Stimulated activated CD4-positive, alpha-beta T cell treated with anti-CD3 and anti-CD28 coated beads, Interleukin-12 subunit alpha, Interleukin-12 subunit beta, amount 100 ng/mL, for 24 hours (primary cell): ENCODE results near the gene IL5.

Experiments
- DNase-seq, 2 experiments: peaks; one replicate each; pipeline ENCODE4 v3.0.0-alpha.2; 2020; ENCODE audit warnings: low read depth in 2 of 2

IL5 gene

DNA sequence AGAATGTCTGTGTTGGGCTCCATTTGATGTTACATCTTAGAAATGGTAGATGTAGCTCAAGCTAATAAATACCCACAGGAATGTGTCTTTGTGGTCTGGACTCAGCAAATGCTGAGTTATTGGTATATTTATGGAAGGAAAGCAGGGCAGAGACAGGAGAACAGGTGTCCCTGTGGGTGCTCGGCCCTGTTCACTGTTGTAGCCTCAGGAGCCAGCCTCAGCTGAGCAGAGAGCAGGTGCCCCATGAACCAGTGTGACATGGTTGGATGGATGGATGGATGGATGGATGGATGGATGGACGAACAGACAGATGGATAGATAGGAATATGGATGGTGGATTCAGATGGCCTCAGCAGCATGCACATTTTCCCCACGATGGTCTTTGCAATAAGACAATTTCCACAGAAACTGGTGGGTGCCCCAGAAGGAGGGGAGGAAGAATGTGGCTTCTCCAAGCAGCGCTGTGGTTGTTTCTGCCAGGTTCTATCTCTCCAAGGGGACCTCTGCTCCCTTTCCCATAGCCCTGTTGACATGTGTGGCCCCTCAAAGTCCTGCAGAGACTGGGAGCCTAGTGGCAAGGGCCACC, 44.5 kb downstream of the IL5 start:
- DNase-seq: no peak

DNA sequence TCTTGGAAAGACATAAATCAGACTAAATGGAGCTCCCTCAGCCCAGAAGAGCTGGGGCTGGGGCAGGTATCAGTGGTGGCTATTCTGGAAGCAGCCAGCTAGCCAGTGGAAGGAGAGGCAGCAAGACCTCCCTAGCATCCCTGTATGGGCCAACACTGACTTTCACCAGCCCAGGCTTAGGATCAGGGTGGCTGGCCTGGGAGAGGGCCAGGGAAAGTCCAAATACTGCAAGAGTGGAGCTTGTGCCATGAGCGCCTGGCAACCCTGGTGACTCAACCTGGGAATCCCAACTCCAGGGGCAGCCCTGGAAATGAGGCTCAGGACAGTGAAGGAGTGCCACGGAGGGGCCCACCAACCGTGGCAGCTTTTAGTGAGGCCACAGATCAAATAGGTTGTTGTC, 45.2 kb downstream of the IL5 start:
- DNase-seq: no peak

DNA sequence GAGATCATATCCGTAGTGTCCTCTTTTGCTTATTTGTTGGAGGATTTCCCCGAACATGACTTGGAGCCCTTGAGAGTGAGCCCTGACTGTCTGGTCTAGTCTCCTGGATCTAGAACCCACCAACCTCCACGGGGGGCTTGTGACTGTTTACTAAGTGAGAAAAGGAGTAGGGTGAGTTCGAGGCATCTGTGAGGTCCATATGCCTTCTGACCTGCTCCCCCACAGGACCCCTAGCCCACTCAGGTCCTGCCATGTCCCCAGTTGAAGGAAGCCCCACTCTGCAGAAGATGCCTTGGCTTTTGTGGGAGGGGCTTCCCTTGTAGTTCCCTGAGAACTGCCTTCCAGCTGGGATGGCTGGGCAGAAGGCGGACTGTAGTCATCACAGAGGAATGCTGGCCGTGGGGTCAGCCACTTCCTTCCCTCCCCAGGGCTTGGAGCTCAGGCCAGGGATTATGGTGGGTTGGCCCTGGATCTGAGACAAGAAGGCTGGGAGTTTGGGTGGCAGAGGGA, 45.8 kb downstream of the IL5 start:
- DNase-seq: no peak

DNA sequence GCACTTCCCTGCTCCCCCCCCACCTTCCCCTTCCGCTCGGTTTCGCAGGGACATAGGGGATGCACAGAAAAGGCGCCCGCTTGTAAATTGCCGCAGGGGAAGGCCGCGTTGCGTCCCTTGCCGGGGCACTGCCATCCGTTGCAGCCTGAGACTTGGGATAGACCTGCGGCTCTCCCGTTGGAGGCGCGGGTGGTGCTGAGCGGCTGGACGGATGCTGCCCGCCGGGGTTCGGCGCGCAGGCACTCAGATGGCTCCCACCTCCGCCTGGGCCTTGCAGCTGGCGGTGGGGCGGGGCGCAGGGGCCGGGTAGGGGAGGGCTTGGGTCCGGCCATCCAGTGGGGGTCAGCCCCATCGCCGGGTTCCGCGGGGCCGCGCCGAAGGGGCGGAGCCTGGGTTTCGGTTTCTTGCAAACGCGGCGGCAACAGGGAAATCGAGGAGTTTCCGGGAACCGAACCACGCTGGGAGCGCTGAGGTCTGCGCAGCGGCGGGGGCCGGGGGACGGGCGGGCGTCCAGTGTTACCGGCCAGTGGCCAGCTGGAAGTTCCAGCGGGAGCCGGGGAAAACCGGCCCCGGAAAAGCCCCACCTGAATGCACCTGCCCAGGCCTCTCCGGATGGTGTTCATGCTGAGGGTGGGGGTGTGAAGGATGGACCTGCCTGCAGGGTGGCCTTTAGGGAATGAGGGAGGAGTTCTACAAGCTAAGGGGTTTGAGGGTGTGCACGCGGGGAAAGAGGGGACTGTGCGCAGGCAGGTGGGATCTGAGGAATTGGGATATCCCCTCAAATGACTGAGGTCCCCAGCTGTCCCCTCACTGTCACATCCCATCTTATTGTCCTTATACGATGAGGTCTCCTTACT, 46.5 kb downstream of the IL5 start:
- DNase-seq: peak in 1 of 2 experiments; percentile 64

DNA sequence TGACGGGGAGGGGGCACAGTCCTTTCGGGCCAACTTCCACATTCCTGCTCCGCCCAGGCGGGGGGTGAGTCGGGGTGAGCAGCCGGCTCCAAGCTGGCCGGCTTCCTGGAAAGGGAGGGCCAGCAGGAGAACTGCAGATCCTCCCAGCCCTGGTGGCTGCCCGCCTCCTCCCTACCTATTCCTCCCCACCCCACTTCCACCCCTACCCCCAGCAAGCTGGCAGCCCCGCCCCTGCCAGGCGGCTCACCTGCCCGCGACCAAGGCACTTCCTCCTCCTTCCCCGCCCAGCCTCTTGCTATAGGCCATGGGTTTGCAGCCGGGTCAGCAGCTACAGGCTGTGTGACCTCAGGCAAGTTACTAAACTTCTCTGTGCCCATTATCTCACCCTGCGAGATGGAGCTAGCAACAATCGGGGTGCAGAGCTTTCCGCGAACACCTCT, 47.1 kb downstream of the IL5 start:
- peak; percentile 68 to 81 for DNase-seq

DNA sequence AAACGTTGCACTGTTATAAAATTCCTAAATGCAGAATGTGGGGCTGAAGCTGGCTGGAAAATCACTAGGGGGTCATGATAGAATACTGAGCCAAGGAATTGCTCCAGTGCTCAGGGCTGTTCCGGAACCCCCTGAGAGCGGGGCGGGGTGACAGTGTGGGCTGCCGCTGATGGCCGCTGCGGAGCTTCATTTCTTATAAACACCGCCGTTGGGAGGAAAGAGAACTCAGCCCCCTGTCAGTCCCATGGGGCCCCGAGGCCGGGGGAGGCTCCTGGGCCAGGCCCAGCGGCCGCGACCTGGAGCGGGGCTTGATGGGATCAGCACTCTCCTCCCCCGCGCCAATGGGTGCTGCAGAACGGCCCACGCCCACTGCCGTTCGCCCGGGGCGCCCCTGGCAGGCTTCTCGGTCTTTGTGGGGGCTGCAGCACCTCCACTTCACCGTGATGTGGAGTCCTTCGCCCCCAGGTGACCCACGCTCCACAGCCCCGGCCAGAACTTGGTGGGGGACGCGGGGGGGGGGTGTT, 47.6 kb downstream of the IL5 start:
- peak; percentile 57 to 69 for DNase-seq

DNA sequence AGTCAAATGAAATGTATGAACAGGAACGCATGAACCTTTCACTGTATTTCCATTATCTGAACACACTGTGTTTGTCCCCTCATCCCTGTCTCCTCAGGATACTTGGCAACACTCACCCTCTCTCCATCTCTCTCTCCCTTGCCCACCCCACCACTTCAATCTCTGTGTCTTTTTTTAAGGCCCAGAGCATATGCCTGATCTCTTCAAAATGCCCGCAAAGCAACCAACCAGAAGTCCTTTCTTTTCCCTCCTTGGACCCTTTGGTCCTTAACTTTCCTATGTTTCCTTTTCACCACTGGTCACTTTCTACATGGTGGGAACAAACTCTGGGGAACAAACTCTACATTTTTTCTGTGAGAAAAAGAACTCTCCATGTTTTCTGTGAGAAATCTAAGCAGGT, 49.5 kb downstream of the IL5 start:
- DNase-seq: no peak

DNA sequence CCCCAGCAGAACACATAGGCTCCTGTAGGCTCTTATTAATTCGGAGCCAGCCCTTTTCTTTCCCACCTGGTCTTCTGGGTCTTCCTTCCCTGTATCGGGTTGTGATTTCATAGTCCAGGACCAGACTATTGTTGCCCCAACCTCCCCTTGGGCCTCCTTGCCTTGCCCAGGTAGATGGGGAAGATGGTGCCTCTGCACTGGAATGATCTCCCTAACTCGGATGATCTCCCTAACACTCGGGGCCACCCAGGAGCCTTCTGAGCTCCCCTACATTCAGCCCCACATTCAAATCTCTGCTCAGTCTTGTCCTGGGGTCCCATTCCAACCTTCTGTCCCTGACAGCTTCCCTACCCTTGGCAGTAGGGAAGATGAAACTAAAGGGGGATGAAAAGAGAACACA, 50.1 kb downstream of the IL5 start:
- DNase-seq: no peak

DNA sequence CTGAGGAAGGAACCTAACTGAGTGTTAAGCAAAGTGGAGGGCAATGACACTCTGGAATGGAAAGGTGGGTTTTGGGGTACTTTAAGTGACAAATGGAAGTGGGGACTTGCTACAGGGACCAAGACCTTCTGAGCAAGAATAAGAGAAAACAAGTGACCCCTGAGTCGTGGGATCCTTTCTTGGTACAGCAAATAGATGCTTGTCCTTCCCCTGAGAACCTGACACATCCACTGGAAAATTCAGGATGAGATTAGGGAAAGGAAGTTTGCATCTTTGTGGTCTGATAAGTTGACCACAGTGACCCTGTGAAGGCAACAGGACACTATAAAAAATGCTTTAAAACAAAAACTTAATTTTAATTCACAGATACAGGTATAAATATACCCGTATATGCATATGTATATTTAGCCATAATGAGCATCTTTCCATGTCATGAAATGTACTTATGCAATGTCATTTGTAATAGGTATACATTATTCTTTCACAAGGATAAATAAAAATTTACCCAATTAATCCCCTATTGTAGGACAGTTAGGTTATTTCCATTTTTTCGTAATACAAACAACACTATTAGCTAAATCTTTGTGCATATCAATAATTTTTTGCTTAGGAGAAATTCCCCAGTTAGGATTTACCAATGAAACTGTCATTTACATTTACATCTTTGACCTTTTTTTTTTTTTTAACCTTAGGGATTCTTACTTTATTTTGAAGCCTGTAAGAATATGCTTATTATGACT, 50.8 kb downstream of the IL5 start:
- no peak for DNase-seq
